HG03045 (cell line): ENCODE measurements around the gene CHMP2B.
"Not testable (repeated sequence)": the region's sequence is repeated elsewhere in the genome, so short reads cannot be mapped to it uniquely, and the experiment has no call there.

Experiments
- ATAC-seq: cut with Tn5 transposase; IDR thresholded peaks from one replicate; pipeline ENCODE4 v1.9.1; 2021; ENCODE audit warnings: mild to moderate bottlenecking, moderate library complexity; ENCODE audit not compliant: unreplicated experiment

Gene CHMP2B

DNA sequence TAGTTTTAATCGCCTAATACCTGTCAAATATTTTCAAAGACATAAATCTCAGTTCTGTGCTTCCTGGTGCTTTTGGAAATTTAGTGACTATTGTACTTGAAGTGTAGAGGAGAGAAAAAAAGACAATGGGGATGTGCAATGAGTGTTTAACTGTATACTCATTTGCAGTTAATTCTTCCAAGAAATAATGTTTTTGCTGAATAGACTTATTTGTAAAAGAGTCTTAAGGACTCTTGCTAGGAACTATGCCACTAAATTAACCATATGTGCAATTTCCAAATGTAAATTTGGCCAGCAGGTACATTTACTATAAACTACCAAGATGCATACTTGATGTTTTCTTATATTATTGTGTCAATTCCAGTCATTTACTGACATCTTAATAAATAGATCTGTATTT lies 2.0 kb downstream of the CHMP2B start:
- no peak for ATAC-seq

DNA sequence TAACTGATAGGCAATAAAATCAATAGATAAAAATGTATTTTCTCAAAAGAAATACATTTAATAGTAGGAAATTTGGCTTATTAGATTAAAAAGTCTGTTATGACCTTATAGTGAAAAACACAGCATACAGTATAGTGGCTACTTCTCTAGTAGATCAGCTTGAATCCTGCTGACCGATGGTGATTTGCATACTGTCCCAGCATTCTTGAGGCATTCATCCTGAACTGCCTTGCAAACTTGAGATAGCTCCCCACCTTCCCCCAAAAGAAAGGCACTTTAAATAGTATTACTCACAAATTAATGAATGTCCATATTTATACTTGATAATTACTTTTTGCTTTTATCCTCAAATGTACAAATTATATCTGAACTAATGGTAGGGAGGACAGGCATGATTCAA lies 6.7 kb downstream of the CHMP2B start:
- no peak for ATAC-seq

DNA sequence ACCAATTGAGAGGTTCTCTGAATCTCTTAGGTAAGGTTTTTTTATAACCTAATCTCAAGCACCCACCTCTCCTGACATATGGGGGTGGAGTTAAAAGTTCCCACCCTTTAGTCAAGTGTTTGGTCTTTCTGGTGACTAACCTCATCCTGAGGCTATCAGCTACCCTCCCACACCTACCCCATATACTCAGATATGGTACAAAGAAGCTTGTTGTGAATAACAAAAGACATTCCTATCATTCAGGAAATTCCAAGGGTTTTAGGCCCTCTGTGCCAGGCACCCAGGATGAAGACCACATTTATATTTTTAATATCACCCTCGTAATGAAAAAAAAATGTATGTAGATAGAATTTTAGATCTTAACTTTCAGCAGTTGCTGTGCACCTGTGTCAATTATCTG lies 9.0 kb downstream of the CHMP2B start:
- no peak for ATAC-seq

DNA sequence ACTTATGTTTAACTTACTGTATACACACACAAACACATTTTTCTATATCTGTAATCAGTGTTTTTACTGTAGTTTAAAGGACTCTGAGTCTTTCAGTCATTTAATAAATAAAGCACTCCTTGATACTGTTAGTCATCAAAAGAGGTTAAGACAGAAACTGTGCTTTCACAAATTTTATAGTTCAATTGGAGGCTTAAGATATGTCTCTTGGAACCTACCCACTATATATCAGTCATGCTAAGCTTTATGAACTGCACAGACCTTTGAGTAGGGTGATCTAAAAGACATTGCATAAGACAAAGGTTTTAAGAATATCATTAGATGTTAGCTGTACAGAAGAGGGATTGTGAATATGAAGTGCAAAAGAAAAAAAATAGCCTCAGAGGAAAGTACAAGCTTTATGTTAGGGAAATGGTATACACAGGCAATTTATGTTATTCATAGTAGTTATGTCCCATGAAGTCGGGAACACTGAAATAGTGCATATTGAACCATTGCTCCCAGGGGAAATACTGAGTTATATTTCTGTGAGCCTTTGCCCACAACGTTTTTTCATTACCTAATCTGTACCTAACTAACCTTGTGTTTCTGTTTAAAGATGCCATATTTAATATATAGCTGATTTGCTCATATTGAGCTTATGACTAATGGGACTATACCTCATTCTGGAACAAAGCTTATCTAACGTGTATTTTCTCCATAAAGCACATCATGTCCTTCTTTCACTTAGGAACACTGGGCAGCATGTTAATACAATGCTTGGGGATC lies 19.7 kb downstream of the CHMP2B start:
- no peak for ATAC-seq

DNA sequence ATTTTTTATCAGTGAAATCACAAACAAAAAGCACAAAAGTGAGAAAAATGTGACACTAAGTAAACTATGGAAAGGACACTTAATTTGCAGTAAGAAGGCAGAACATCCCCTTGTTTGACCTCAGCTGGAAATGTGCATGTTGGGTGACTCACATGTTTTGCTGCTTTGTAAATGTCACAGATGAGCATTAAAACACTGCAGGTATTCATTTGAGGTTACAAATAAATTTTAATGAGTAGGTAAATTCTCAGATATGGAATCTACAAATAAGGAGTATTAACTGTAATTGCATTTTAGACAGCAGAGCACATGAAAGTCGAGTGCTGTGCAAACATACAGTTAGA lies 20.3 kb downstream of the CHMP2B start:
- no peak for ATAC-seq

DNA sequence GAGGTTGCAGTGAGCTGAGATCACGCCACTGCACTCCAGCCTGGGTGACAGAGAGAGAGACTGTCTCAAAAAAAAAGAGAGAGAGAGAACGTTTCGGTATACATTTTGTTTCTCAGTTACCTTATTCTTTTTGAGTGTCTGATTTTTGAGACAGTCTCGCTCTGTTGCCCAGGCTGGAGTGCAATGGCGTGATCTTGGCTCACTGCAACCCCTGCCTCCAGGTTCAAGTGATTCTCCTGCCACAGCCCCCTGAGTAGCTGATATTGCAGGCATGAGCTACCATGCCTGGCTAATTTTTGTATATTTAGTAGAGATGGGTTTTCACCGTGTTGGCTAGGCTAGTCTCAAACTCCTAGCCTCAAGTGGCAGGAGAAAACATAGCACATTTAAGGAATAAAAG lies 21.1 kb downstream of the CHMP2B start:
- not testable (repeated sequence) for ATAC-seq

DNA sequence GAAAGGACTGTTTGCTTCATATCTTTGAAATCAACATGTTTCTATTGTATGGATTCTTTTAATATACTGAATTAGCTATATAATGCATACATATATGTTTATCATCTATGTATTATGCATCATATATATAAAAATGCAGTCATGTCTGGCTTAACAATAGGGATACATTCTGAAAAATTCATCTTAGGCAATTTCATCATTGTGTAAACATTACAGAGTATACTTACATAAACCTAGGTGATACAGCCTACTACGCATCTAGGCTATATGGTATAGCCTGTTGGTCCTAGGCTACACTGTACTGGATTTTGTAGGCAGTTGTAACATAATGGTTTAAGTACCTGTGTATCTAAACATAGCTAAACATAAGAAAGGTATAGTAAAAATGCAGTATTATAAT lies 21.7 kb downstream of the CHMP2B start:
- no peak for ATAC-seq

DNA sequence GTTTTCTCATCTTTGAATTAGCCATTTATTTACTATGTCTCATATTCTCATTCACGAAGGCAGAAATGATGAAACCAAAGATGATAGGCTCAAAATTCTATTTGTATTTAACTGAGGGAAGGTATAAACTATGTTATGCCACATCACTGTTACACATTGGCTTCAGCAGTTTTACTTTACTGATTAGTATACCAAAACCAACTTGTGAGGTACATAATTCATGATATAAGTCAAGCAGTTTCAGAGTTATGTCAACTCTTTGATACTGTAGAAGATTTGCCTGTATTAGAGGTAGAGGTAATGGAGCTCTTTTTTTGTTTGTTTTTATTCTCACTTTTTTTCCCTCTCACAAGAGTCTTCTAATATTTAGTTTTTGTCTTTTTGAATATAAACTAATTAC lies 22.9 kb downstream of the CHMP2B start:
- ATAC-seq, result no peak

DNA sequence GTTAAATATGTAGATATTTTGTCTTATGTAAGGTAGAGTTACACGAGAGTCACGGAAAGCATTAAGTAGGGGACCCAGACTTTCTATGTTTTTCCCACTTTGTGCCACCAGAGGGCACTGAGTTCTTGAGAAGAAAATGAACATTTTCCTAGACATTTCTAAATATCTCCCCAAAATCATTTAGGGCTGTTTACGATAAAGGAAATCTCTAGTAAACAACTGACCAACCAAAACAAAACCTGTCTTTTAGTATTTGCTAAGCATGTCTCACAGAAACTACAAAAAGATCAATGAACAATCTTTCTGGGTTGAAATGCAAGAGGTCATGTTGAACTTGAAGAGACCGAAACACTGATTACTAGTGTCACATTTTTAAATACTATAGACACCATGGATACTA lies 33.2 kb downstream of the CHMP2B start:
- peak; percentile 64 for ATAC-seq

DNA sequence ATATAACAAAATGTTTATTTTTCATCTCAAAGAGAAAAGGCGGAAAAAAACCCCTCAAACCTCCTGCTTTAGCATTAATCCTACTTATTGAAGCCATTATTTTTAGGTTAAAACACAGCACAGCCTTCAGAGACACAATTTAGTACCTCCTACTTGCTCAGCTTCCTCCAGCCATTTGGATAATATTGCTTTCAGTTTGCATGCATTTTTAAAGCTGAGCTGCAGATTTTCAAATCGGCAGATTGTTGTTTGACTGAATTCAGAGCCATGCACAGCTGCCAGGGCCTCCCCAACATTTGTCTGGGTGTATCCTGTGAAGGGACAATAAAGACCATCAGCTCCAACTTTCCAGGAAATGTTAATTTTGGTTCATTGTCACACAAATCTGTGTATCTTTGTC lies 34.8 kb downstream of the CHMP2B start:
- no peak for ATAC-seq

DNA sequence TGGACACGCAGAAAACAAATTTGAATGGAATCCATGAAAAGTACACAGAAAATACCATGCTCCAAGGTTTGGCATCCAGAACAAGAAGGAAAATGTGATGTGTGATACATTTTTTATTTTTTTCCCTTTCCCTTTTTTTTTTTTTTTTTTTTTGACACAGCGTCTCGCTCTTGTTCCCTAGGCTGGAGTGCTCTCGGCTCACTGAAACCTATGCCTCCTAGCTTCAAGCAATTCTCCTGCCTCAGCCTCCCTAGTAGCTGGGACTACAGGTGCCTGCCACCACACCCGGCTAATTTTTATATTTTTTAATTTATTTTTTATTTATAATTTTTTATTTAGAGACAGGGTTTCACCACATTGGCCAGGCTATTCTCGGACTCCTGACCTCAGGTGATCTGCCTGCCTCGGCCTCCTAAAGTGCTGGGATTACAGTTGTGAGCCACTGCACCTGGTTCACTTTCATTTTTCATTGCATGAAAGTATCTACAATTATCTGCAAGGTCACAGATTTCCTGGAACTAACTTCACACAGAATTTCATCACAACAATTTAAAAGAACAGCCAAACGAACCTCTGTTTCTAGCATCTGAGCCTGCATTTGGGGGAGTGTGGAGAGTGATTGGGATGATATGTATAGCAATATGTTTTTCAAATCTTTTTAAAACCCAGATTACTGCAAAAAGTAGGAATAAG lies 41.0 kb downstream of the CHMP2B start:
- no peak for ATAC-seq

DNA sequence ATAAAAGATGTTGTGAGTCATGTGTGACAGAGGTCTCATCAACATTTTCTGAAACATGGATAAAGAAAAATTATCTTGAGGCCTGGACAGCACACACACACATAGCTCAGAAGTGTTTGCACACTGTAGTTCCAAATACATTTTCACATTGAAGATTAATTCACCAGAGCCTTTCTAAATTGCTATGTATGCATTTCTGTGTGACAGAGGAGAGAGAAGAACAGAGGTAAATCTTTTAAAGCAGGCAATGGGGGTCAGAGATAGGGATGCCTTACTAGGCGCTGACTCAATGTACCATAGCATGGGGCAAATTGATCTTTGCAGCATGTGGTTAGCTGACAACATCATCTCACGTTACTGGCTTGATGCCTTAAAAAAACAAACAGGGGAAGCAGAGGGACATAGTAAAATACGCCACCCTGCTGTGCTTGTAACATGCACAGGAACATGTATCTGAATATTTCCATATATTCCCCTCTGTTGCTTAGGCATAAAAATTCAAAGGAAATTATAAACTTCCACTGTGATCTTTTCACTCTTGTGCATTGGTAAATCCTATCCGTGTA lies 41.6 kb downstream of the CHMP2B start:
- ATAC-seq, result no peak

DNA sequence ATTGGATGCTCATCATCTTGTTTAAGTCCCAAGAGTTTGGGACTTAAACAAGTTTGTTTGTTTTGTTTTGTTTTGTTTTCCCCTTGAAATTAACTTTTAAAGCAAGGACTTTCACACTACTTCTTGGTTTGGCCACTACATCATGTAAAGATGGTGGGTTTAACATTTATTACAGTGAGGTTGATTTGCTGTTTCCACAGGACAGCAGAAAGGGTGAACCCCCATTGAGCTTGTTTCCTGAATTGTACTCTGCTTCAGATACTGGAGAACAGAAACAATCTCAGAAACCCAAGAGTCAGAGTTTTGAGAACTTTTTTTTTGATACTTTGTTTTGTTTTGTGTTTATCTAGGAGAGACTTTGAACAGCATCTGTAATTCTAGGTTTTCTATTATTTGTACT lies 42.6 kb downstream of the CHMP2B start:
- ATAC-seq, result no peak

DNA sequence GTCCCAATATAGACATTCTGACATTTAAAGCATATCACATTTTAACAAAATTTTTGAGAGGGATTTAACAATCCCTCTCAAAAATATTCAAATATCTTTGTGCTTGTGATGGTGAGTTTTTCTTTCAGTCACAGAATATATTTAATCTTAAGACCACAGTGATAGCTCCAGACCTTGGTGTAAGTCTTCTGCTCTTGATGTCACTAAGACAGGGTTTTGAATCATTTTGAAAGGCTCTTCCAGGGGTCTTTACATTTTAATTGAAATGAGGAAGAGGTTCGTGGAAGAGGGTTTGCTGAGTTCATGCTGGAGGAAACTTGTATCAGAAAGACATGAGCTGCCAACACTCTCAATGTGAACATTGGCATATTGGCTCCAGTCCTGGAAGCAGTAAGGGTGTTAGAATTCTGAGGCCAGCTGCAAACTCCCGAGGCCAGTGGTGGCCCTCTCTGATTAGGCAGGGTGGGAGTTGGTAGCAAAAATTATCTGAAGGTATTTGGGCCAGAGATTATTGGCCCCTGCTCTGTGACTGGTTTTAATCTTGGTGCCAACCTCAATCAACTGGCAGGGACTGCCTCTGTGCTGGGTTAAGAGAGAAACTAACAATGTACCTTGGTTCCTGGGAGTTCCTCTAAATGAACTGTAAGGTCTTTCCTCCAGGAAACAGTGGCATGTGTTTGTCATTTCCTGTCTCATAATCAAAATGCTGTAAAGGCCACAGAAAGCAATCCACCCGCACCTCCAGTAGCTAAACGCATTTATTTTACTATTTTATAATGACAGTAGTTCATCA lies 44.0 kb downstream of the CHMP2B start:
- no peak for ATAC-seq

DNA sequence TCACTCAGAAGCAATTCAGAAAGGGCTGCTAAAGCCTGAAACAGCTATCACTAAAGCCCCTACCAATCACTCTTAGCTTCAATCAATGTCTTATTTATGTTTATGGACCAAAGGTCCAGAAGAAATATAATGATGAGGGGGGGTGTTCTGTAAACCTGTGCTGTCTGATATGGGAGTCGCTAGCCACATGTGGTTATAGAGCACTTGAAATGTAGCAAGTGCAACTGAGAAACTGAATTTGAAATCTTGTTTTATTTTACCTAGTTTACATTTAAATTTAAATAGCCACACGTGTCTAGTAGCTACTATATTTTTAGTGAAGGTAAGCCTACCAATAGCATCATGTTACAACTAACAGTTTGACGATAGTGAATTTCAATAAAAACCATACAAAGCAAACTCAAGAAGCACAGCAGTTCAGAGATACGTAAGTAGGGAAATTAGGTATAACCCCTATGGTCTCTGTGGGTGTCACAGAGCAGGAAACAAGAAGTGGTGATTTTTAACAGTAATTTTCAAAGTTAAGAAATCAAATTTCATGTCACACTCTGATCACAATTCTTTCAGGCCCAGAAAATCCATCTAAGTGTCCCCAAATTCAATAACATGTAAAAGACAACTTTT lies 45.7 kb downstream of the CHMP2B start:
- ATAC-seq, result peak; percentile 78

DNA sequence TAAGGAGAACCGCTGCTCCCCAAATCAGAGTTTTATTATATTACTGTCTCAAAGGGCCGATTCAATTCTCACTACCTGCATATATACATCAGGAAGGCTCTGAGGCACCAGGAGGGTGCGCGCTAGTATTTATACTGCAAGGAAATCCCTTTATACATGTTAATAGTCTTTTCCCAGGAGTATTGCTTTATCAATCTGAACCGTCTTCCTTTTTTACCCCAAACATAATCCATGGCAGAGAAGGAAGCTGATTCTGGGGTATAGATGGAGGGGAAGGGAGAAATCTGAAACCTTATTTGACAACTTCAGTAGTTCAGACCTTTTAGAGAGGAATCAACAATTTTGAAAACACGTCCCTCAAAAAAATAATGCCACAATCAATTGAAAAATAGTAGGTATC lies 49.4 kb downstream of the CHMP2B start, which contains the start of gene POU1F1:
POU1F1 (minus strand) TSS at position 101 of the 400 bp plus-strand sequence. CDS start 122 bp downstream, outside the sequence.
- no peak for ATAC-seq

DNA sequence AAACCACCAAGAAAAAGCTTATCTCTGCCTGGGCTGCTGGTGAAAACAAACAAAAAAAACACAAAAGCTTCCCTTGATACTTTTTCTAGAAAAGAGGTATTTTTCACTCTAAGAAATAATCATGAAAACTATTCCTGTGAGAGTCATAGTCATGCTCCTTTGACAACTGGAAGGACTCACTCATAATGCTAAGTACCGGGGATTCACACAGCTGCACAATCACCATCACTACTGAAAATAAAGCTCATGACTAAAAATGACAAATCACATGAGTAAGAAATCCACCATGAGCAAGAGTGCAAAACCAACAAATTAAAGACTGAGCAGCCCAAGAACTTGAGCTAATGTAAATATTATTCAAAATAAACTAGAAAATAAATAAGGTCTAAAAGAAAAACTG lies 59.9 kb downstream of the CHMP2B start:
- peak; percentile 53 for ATAC-seq

DNA sequence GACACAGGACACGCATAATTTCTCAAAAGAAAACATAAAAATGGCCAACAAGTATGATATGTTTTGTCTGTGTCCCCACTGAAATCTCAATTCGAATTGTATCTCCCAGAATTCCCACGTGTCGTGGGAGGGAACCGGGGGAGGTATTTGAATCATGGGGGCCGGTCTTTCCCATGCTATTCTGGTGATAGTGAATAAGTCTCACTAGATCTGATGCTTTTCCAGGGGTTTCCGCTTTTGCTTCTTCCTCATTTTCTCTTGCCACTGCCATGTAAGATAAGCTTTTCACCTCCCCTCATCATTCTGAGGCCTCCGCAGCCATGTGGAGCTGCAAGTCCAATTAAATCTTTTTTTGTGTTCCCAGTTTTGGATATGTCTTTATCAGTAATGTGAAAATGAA lies 61.3 kb downstream of the CHMP2B start:
- ATAC-seq, result no peak

DNA sequence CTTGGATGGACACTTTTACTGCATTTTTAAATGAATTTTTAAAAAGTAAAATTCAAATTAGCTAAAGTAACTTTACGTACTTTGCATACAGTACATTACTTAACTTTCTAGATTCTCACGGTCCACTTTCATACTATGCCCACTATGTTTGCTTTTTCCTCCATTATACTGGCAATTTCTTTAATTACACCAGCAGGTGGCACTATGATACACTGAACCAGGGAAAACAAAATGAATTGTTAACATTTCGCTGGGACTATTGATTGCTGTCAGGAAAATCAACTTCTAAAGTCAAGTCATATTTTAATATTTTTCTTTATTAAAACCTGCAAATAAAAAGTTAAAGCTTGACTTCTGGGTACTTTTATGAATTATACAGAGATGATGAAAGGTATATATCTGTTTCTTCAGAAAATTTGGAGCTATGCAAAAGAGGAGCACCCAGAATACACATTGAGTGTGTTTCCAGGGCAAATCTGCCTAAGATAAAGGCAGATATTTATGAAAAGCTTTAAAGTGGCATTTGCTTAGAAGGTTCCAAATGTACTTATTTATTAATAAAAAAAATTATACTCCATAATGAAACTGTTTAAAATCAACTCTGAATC lies 71.1 kb downstream of the CHMP2B start:
- peak; percentile 55 for ATAC-seq

DNA sequence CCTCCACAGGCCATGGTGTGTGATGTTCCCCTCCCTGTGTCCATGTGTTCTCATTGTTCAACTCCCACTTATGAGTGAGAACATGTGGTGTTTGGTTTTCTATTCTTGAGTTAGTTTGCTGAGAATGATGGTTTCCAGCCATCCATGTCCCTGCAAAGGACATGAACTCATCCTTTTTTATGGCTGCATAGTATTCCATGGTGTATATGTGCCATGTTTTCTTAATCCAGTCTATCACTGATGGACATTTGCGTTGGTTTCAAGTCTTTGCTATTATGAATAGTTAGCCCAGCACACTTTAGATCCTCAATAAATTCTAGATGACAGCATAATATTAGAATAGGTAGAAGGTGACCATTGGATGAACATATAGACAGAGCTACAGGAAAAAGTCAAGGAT lies 77.9 kb downstream of the CHMP2B start:
- ATAC-seq, result not testable (repeated sequence)
